Measurements from ENCODE around the gene KRTAP5-6.

- TF ChIP-seq SP1 (IDR thresholded peaks at IDR 0.05) (no peak), SUZ12 (IDR thresholded peaks at IDR 0.05) (no peak), FOXA1 (IDR thresholded peaks at IDR 0.05) (no peak), HDGF (IDR thresholded peaks at IDR 0.05; ENCODE audit: borderline replicate concordance) (no peak), BHLHE40 (IDR thresholded peaks at IDR 0.05; ENCODE audit: borderline replicate concordance) (no peak), TARDBP (IDR thresholded peaks at IDR 0.05) (no peak), NFRKB (IDR thresholded peaks at IDR 0.05) (no peak), CTBP1 (IDR thresholded peaks at IDR 0.05; ENCODE audit: borderline replicate concordance) (no peak), ARNT (IDR thresholded peaks at IDR 0.05) (no peak), ELF4 (IDR thresholded peaks at IDR 0.05) (no peak), FOXK2 (IDR thresholded peaks at IDR 0.05) (no peak), FOXM1 (IDR thresholded peaks at IDR 0.05; ENCODE audit: borderline replicate concordance) (no peak)
Observed at GRCh38 chr11:1679881-1680280, 17.1 kb upstream of the KRTAP5-6 start.
